Measurements from ENCODE around the gene PCDHGA1.
"Not testable (repeated sequence)": the region's sequence is repeated elsewhere in the genome, so short reads cannot be mapped to it uniquely, and the experiment has no call there.

Gene PCDHGA1

DNA sequence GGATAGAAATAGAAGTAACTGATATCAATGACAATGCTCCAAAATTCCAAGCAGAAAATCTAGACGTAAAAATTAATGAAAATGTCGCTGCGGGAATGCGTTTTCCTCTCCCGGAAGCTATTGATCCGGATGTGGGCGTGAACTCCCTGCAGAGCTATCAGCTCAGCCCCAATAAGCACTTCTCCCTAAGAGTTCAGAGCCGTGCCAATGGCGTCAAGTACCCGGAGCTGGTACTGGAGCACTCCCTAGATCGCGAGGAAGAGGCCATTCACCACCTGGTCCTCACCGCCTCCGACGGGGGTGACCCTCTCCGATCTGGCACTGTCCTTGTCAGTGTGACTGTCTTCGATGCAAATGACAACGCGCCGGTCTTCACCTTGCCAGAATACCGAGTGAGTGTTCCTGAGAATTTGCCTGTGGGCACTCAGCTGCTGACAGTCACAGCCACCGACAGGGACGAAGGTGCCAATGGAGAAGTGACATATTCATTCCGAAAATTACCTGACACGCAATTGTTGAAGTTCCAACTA, 83.3 kb downstream of the PCDHGA1 start:
- H3F3A ChIP-seq (ENCODE audit: control insufficient read depth, insufficient read depth) = no peaks in the 10 kb centered on the region
- H3K4me2 ChIP-seq (ENCODE audit: low read length) = no peak overlapping the region
- H3K79me2 ChIP-seq (ENCODE audit: control insufficient read depth, low read length) = no peaks in the 10 kb centered on the region
- H3K4me3 ChIP-seq (ENCODE audit: low read length) = no peak overlapping the region
- H3K9me2 ChIP-seq (replicated peaks; ENCODE audit: control insufficient read depth, low read length) = no peaks in the 10 kb centered on the region
- no peaks in the 10 kb centered on the region for H3K4me1 ChIP-seq (ENCODE audit: control insufficient read depth, low read length)
- H4K20me1 ChIP-seq (ENCODE audit: control insufficient read depth, insufficient read depth, low read depth, low read length) = no peaks in the 10 kb centered on the region
- H3K27me3 ChIP-seq (ENCODE audit: control insufficient read depth, low read length) = no peaks in the 10 kb centered on the region
- no peak overlapping the region for H3K27ac ChIP-seq (ENCODE audit: low read depth, low read length)
- TF ChIP-seq EZH2phosphoT487 (IDR thresholded peaks at IDR 0.05; ENCODE audit: borderline replicate concordance, low read length) = no peak
- TF ChIP-seq, protein P1, sequence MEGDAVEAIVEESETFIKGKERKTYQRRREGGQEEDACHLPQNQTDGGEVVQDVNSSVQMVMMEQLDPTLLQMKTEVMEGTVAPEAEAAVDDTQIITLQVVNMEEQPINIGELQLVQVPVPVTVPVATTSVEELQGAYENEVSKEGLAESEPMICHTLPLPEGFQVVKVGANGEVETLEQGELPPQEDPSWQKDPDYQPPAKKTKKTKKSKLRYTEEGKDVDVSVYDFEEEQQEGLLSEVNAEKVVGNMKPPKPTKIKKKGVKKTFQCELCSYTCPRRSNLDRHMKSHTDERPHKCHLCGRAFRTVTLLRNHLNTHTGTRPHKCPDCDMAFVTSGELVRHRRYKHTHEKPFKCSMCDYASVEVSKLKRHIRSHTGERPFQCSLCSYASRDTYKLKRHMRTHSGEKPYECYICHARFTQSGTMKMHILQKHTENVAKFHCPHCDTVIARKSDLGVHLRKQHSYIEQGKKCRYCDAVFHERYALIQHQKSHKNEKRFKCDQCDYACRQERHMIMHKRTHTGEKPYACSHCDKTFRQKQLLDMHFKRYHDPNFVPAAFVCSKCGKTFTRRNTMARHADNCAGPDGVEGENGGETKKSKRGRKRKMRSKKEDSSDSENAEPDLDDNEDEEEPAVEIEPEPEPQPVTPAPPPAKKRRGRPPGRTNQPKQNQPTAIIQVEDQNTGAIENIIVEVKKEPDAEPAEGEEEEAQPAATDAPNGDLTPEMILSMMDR (IDR thresholded peaks at IDR 0.05; ENCODE audit: low read depth, low read length, poor library complexity, severe bottlenecking) = no peak
- peaks cover 24% of the 10 kb centered on the region; the same call in 1 of the 2 replicates for H3K9me3 ChIP-seq (ENCODE audit: control insufficient read depth, insufficient read depth, low read length)
- H3K36me3 ChIP-seq (ENCODE audit: control insufficient read depth, low read length) = peaks cover 19% of the 10 kb centered on the region

DNA sequence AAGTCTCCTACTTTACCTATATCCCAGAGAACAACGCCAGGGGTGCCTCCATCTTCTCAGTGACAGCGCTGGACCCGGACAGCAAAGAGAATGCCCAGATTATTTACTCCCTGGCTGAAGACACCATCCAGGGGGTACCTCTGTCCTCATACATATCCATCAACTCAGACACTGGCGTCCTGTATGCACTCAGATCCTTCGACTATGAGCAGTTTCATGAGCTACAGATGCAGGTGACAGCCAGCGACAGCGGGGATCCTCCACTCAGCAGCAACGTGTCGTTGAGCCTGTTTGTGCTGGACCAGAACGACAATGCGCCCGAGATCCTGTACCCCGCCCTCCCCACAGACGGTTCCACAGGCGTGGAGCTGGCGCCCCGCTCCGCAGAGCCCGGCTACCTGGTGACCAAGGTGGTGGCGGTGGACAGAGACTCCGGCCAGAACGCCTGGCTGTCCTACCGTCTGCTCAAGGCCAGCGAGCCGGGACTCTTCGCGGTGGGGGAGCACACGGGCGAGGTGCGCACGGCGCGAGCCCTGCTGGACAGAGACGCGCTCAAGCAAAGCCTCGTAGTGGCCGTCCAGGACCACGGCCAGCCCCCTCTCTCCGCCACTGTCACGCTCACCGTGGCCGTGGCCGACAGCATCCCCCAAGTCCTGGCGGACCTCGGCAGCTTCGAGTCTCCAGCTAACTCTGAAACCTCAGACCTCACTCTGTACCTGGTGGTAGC, 84.4 kb downstream of the PCDHGA1 start:
- H3K36me3 ChIP-seq (ENCODE audit: control insufficient read depth, low read length) = peaks cover 19% of the 10 kb centered on the region
- not testable (repeated sequence) for H3F3A ChIP-seq (ENCODE audit: control insufficient read depth, insufficient read depth); H3K27me3 ChIP-seq (ENCODE audit: control insufficient read depth, low read length); H3K4me1 ChIP-seq (ENCODE audit: control insufficient read depth, low read length); H3K9me2 ChIP-seq (replicated peaks; ENCODE audit: control insufficient read depth, low read length); H3K79me2 ChIP-seq (ENCODE audit: control insufficient read depth, low read length); H4K20me1 ChIP-seq (ENCODE audit: control insufficient read depth, insufficient read depth, low read depth, low read length); H3K4me2 ChIP-seq (ENCODE audit: low read length); H3K27ac ChIP-seq (ENCODE audit: low read depth, low read length); H3K4me3 ChIP-seq (ENCODE audit: low read length)
- peaks cover 27% of the 10 kb centered on the region; the same call in 1 of the 2 replicates for H3K9me3 ChIP-seq (ENCODE audit: control insufficient read depth, insufficient read depth, low read length)

DNA sequence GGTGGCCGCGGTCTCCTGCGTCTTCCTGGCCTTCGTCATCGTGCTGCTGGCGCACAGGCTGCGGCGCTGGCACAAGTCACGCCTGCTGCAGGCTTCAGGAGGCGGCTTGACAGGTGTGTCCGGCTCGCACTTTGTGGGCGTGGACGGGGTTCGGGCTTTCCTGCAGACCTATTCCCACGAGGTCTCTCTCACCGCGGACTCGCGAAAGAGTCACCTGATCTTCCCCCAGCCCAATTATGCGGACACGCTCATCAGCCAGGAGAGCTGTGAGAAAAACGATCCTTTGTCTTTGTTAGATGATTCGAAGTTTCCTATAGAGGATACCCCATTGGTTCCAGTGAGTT, 84.9 kb downstream of the PCDHGA1 start:
- Histone ChIP-seq H3K36me3 (ENCODE audit: control insufficient read depth, low read length) (peaks cover 19% of the 10 kb centered on the region), H3K9me3 (ENCODE audit: control insufficient read depth, insufficient read depth, low read length) (peaks cover 30% of the 10 kb centered on the region; the same call in 1 of the 2 replicates)
- H3K79me2 ChIP-seq (ENCODE audit: control insufficient read depth, low read length); H4K20me1 ChIP-seq (ENCODE audit: control insufficient read depth, insufficient read depth, low read depth, low read length); H3K4me3 ChIP-seq (ENCODE audit: low read length); H3K27ac ChIP-seq (ENCODE audit: low read depth, low read length); H3F3A ChIP-seq (ENCODE audit: control insufficient read depth, insufficient read depth); H3K4me1 ChIP-seq (ENCODE audit: control insufficient read depth, low read length); H3K9me2 ChIP-seq (replicated peaks; ENCODE audit: control insufficient read depth, low read length); H3K4me2 ChIP-seq (ENCODE audit: low read length); H3K27me3 ChIP-seq (ENCODE audit: control insufficient read depth, low read length): not testable (repeated sequence)

DNA sequence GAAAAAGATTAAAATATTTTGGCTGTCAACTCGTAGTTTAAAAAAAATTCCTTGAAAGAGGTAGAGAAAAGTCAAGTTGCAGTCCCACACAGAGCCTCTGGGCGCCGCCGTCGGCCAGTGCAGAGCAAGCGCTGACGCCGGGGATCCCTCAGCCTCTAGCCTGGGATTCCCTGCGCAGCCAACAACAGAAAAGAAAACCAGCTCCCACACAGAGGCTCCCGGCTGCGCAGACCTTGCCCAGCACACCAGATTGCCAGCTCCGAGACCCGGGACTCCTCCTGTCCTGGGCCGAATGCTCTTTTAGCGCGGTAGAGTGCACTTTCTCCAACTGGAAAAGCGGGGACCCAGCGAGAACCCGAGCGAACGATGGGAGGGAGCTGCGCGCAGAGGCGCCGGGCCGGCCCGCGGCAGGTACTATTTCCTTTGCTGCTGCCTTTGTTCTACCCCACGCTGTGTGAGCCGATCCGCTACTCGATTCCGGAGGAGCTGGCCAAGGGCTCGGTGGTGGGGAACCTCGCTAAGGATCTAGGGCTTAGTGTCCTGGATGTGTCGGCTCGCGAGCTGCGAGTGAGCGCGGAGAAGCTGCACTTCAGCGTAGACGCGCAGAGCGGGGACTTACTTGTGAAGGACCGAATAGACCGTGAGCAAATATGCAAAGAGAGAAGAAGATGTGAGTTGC, 87.3 kb downstream of the PCDHGA1 start, which contains the start of gene PCDHGB7:
TSS of gene PCDHGB7 (plus strand) at position 184 of the 679 bp plus-strand sequence. CDS start at position 367, 183 bp downstream.
- peaks cover 19% of the 10 kb centered on the region for H3K36me3 ChIP-seq (ENCODE audit: control insufficient read depth, low read length)
- not testable (repeated sequence) for H3K4me2 ChIP-seq (ENCODE audit: low read length); H3F3A ChIP-seq (ENCODE audit: control insufficient read depth, insufficient read depth); H3K4me3 ChIP-seq (ENCODE audit: low read length); H3K79me2 ChIP-seq (ENCODE audit: control insufficient read depth, low read length); H3K27ac ChIP-seq (ENCODE audit: low read depth, low read length); H3K9me2 ChIP-seq (replicated peaks; ENCODE audit: control insufficient read depth, low read length); H3K27me3 ChIP-seq (ENCODE audit: control insufficient read depth, low read length); H4K20me1 ChIP-seq (ENCODE audit: control insufficient read depth, insufficient read depth, low read depth, low read length); H3K4me1 ChIP-seq (ENCODE audit: control insufficient read depth, low read length)
- peaks cover 45% of the 10 kb centered on the region; the same call in 1 of the 2 replicates for H3K9me3 ChIP-seq (ENCODE audit: control insufficient read depth, insufficient read depth, low read length)

Measured in DOHH2 (cell line).